ENCODE results near the gene PAM. TPM values are rescaled to one million over a fixed set of nuclear protein-coding genes. Genes with fewer than 3 reads are reported as not detected.

Gene PAM
- total and polyA plus RNA-seq, 12 donors: 234 to 580 (median 397) TPM

DNA sequence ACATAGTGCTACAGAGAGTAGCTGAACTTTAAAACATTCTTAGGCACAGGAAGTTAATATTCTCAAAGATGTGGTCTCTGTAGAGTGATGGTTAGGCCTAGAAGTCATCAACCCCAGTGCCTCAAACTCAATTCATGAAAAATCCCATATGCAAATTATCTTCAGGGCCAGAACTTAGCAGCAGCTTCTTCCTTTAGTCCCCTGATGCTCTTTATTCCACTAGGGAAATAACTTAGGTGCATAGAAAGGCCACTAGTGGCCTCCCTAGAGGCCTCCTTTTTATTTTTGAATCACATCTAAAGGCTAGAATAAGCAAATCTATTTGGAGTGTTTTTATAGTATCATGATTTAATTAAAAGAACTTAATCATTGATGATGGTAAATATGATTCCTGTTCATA is 276.5 kb downstream of the PAM start:
- H3K27me3 ChIP-seq: no peaks in the 10 kb centered on the region
- no peaks in the 10 kb centered on the region for H3K36me3 ChIP-seq (replicated peaks in 1 of 2)
- H3K27ac ChIP-seq: no peak overlapping the region
- TF ChIP-seq, protein P1, sequence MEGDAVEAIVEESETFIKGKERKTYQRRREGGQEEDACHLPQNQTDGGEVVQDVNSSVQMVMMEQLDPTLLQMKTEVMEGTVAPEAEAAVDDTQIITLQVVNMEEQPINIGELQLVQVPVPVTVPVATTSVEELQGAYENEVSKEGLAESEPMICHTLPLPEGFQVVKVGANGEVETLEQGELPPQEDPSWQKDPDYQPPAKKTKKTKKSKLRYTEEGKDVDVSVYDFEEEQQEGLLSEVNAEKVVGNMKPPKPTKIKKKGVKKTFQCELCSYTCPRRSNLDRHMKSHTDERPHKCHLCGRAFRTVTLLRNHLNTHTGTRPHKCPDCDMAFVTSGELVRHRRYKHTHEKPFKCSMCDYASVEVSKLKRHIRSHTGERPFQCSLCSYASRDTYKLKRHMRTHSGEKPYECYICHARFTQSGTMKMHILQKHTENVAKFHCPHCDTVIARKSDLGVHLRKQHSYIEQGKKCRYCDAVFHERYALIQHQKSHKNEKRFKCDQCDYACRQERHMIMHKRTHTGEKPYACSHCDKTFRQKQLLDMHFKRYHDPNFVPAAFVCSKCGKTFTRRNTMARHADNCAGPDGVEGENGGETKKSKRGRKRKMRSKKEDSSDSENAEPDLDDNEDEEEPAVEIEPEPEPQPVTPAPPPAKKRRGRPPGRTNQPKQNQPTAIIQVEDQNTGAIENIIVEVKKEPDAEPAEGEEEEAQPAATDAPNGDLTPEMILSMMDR (IDR thresholded peaks at IDR 0.05): no peak
- no peak for TF ChIP-seq POLR2A (IDR thresholded peaks at IDR 0.05)
- intact Hi-C loops (cut with DNase I): no loop called here
- H3K4me3 ChIP-seq: no peak overlapping the region
- no peaks in the 10 kb centered on the region for H3K9me3 ChIP-seq (replicated peaks in 1 of 3)
- no peak for DNase-seq
- no peaks in the 10 kb centered on the region for H3K4me1 ChIP-seq (replicated peaks in 1 of 2)

DNA sequence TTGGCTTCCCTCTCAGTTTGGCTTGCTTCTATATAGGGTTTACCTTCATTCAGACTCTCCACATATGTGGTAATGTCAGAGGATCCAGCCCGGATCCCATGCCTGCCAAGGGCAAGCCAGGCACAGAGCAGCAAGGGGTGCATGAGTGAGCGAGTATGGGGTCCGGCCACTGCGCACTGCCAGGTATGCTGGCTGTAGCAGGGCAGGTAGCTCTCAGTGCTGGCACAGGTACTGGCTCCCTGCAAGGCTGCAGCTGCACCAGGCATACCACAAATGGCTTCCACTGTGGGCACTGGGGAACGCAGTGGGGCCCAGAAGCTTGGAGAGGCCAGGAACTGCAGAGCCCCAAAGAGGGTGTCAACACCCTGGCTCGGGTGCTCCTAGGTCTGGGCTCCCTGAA is 278.6 kb downstream of the PAM start:
- Histone ChIP-seq H3K4me1 (replicated peaks in 1 of 2) (no peaks in the 10 kb centered on the region), H3K36me3 (replicated peaks in 1 of 2) (no peaks in the 10 kb centered on the region), H3K9me3 (replicated peaks in 1 of 3) (no peaks in the 10 kb centered on the region), H3K27ac (no peak overlapping the region), H3K27me3 (no peaks in the 10 kb centered on the region), H3K4me3 (no peak overlapping the region)
- 89 to 100% (median 99%) methylated on average over 4 to 6 of the region's 6 CpGs for WGBS, 4 donors
- intact Hi-C loops (cut with DNase I): no loop called here
- no peak for DNase-seq
- no peak for TF ChIP-seq POLR2A (IDR thresholded peaks at IDR 0.05)
- TF ChIP-seq, protein P1 (IDR thresholded peaks at IDR 0.05): no peak

DNA sequence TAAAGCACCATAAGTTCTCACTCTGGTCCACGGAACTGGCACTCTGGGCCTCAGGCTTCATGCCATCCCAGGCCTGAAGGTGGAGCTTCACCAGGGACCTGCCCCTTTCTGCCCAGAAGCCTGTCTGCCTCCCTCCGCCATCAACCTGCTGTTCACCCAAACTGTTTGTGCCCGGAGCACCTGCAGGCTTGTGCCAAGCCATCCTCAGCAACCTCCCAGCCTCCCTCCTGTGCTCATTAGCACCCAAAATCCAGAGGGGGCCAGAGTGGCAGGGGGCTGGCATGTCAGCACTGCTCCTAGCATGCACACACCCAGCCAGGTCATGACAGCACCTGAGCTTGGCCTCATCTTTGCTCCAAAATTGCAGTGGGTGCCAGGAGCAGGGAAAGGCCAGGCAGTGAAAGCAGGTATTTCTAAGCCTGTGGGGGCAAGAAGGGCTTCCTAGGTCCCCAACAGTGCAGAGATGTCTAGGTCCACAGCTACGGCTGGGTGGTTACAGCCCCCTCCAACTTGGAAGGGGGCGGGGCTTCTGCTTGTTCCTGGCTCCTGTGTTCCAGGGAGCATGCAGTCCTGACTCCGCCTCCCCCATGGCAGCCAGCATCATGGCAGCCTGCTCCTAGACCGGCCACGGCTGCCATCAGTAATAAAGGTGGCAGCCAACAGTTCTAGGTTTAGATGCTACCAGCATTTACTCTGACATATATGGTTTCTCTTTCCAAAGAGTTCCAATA is 279.7 kb downstream of the PAM start:
- Histone ChIP-seq H3K9me3 (replicated peaks in 1 of 3) (no peaks in the 10 kb centered on the region), H3K27me3 (no peaks in the 10 kb centered on the region), H3K36me3 (replicated peaks in 1 of 2) (no peaks in the 10 kb centered on the region), H3K27ac (no peak overlapping the region), H3K4me3 (no peak overlapping the region), H3K4me1 (replicated peaks in 1 of 2) (no peaks in the 10 kb centered on the region)
- WGBS, 4 donors: 92 to 96% (median 94%) methylated on average over 4 to 8 of the region's 8 CpGs
- TF ChIP-seq POLR2A (IDR thresholded peaks at IDR 0.05): no peak
- TF ChIP-seq, protein P1 (IDR thresholded peaks at IDR 0.05): no peak
- no peak for DNase-seq
- intact Hi-C loops (cut with DNase I): no loop called here

DNA sequence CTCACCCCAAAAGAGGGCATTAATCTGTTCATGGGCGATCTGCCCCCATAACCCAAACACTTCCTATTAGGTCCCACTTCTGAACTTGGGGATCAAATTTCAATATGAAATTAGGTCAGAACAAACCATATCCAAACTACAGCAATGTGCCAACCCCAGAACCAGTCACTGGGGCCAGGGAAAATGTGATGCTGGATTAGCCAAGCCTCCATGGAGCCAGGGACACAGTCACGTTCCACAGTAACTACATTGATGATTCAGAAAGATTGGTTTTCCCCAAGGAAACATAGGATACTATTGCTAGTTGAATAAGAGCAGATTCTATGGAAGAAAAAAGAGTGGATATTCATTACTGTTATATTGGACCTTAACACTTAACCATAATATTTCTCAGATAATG is 280.6 kb downstream of the PAM start:
- Histone ChIP-seq H3K27ac (no peak overlapping the region), H3K4me3 (no peak overlapping the region), H3K27me3 (no peaks in the 10 kb centered on the region), H3K4me1 (replicated peaks in 1 of 2) (no peaks in the 10 kb centered on the region), H3K36me3 (replicated peaks in 1 of 2) (no peaks in the 10 kb centered on the region), H3K9me3 (replicated peaks in 1 of 3) (no peaks in the 10 kb centered on the region)
- TF ChIP-seq, protein P1 (IDR thresholded peaks at IDR 0.05): no peak
- no peak for TF ChIP-seq POLR2A (IDR thresholded peaks at IDR 0.05)
- DNase-seq: no peak
- WGBS, 4 donors: 0 to 78% (median 63%) methylated on average over 2 of the region's 2 CpGs
- intact Hi-C loops (cut with DNase I): no loop called here
